ENCODE measurements around the gene NDEL1. TPM values are rescaled to one million over a fixed set of nuclear protein-coding genes. Genes with fewer than 3 reads are reported as not detected.

NDEL1 gene
- total RNA-seq, 1 experiment from 2014 or later: 22.3 TPM

DNA sequence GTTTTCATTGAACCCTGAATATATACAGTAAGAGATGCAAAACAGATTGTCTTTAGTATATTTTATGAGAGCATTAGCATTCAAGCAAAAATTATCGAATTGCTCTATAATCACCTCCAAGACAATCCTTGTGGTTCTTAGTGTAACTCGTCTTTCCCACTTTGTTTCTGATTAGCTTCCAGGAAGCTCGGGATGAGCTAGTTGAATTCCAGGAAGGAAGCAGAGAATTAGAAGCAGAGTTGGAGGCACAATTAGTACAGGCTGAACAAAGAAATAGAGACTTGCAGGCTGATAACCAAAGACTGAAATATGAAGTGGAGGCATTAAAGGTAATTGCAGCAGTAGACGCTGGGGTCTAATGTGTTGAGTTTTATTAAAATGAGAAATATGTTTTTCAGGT, 9.9 kb downstream of the NDEL1 start:
- in situ Hi-C loops (cut with HindIII; ENCODE audit: low sequenced_read_pairs): no loop called here
- no peak for DNase-seq (ENCODE audit: low spot score)

DNA sequence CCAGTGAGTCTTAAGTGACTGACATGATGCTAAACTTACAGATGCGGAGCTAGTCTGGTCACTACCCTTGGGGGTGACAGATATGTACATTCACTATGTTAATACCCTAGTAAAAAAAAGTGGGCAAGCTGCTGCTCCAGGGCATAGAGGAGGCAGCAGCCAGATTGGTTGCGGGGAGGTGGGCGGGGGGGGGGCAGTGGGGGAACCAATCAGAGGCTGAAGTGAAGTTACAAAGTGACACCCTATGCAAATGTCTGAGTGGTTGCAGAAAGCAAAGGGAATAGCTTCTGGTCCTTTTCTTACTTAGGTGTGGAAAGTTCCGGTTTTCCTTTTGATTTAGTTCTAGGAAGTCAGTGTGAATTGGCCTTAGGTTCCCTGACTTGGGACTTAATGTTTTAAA, 12.1 kb downstream of the NDEL1 start:
- no peak for DNase-seq (ENCODE audit: low spot score)
- in situ Hi-C loops (cut with HindIII; ENCODE audit: low sequenced_read_pairs): no loop called here

DNA sequence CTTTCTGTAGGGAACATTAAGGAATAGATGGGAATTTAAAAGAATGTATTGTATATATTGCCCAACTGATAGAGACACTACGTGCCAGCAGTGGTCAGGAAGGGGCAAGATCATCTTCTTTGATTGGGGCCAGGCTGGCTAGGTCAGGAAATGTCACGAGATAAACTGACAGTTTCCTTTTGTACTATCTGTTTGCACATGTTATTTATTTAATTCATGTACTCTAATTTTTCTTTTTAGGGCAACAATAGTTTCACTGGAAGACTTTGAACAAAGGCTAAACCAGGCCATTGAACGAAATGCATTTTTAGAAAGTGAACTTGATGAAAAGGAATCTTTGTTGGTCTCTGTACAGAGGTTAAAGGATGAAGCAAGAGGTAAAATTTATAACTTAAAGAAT, 12.6 kb downstream of the NDEL1 start:
- DNase-seq (ENCODE audit: low spot score): no peak

DNA sequence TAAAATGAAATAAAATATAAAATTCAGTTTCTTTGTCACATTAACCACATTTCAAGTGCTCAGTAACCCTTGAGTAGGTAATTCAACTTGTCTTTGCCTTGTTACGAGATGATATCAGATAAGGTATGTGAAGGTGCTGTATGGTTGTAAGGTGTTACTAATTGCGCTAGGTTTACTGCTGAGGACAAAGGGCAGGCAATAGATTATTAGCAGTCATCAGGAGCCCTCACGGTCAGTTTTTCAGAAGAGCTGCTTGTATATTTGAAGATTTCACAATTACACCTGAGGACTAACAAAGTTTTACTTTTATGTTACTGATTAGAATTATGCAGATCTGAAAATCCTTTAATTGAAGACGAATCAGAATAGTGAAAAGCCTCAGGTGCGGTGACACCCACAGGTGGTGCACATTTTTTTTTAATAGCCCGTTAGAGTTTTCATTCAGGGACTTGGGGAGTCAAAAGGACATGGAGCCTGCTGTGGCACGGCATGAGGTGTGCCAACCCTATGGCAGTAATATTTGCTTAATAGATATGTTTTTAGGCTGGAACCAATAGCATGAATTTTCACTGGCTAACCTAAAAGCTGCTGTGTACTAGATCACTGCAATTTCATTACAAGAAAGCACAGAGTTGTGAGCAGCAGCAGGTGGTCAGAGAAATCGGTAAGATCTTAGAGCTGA, 16.4 kb downstream of the NDEL1 start:
- in situ Hi-C loops (cut with HindIII; ENCODE audit: low sequenced_read_pairs): no loop called here
- no peak for DNase-seq (ENCODE audit: low spot score)

More for the DNA sequence above, 12.6 kb downstream of the NDEL1 start:
- in situ Hi-C loops (cut with HindIII; ENCODE audit: low sequenced_read_pairs): no loop called here

DNA sequence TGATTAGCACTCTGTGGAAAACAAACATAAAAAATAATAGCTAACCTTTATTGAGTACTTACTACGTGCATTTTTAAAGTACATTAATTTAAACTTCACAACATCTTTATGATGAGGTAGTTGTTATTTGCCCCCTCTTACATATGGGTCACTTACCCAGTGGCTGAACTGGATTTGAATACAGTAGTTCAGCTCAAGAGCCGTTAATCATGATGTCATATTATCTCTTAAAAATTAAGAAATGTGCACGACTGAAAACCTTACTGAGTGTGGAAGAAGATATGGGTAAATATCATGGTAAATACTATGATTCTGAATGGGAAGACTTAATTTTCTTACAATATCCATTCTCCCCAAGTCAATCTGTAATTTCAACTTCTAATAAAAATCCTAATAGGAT, 17.6 kb downstream of the NDEL1 start:
- no peak for DNase-seq (ENCODE audit: low spot score)
- in situ Hi-C loops (cut with HindIII; ENCODE audit: low sequenced_read_pairs): no loop called here

DNA sequence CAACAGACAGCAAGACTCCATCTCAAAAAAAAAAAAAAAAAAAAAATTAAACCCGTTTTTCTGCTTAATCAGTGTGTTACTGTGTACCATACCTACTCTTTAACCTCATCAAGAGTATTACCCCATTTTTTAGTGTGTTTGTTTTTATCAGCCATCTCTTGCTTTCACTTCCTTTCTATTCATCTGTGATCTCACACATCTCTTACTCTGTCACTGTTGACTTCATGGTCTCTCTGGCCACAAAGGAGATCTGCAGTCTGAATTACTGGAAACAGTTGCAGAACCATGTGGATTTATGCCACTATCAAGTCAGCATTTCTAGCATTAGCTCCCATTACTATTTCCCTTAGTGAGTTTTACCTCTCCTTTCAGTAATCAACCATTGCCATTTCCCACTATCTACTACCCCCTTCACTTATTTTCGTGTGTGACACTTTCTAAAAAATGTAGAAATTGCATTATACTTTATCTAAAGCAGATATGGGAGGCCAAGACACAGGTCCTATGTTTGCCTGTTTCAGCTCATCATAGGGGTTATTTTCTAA, 20.1 kb downstream of the NDEL1 start:
- in situ Hi-C loops (cut with HindIII; ENCODE audit: low sequenced_read_pairs): no loop called here
- no peak for DNase-seq (ENCODE audit: low spot score)

DNA sequence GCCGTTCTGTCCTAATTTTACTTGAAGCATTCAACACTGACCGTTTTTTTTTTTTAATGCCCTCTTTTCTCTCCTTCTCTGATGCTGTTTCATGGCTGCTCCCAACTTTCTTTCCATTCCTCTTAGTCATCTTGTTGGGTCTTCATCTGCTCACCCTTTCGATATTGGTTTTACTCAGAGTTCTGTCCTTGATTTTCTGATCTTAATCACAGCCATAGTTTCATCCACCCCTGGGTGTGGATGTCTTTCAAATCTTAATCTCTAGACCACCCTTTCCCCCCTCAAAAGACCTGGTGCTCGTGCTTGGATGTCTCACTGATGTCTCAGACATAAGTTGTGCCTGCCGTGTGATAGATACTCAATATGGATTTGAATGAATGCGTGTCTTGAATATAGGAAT, 22.4 kb downstream of the NDEL1 start:
- no peak for DNase-seq (ENCODE audit: low spot score)
- in situ Hi-C loops (cut with HindIII; ENCODE audit: low sequenced_read_pairs): no loop called here

DNA sequence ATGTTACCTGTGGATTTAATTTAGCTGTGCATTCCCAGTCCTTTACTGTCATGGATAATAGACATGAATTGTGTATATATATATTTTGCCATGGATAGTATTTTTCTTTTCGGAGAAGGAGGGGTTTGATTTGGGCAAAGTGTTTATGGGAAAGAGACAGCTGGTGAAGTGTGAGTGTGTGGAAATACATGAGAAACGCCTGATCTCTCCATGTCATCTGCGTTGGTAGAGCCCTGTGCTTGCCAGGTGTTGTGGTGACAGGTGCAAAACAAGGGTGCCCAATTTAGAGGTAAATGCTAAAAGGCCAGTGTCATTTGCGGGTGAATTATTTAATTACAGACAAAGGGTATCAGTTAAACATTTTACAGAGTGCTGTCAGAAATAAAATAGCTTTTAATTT, 23.4 kb downstream of the NDEL1 start:
- no peak for DNase-seq (ENCODE audit: low spot score)
- in situ Hi-C loops (cut with HindIII; ENCODE audit: low sequenced_read_pairs): no loop called here

DNA sequence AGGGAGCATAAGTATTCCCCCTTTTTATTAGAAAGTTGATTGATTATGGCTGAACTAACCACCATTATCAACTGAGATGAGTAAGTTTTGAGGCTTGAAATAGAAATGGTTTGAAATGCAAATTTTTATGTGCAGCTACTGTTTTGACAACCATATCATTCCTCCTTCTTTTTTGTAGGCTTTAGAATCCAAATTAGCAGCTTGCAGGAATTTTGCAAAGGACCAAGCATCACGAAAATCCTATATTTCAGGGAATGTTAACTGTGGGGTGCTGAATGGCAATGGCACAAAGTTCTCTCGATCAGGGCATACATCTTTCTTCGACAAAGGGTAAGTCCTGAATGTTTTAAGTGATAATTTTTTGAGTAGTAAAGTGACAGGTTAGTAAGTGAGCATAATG, 24.1 kb downstream of the NDEL1 start:
- in situ Hi-C loops (cut with HindIII; ENCODE audit: low sequenced_read_pairs): no loop called here
- no peak for DNase-seq (ENCODE audit: low spot score)

DNA sequence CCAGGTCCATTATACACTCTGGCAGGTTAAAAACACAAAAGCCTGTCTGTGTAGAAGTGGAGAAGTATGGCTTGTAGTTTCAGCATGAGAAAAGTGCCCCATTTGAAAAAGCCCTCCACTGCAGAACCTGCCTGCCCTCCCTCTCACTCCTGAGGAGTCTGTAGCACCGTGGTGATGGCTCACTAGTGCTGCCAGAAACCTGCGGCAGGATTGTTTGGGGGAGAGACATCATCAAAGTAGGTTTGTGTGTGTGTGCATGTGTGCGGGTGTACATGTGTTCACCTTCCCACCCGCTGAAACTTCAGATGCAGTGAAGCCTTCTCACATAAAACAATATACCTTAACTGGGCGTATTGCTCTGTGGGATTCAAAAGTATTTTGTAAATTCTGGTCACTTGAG, 26.9 kb downstream of the NDEL1 start:
- in situ Hi-C loops (cut with HindIII; ENCODE audit: low sequenced_read_pairs): no loop called here
- no peak for DNase-seq (ENCODE audit: low spot score)

DNA sequence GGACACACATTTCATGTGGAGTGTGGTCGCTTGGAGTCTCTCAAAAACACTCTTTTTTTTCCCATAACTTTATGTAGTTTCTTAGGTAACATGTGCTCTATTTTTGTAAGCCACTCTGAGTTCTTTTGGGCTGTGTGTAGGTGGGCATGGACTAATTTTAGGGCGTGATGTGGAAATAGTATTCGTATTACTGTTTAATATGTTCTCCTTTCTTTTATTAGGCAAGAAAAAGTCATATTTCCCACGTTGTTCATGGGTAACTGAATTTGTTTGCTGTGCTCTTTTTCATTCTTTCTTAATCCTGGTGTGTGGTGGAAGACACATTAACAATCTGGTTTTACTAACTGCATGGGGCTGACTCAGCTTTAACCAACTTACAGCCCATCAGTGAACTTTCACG, 27.4 kb downstream of the NDEL1 start:
- in situ Hi-C loops (cut with HindIII; ENCODE audit: low sequenced_read_pairs): no loop called here

DNA sequence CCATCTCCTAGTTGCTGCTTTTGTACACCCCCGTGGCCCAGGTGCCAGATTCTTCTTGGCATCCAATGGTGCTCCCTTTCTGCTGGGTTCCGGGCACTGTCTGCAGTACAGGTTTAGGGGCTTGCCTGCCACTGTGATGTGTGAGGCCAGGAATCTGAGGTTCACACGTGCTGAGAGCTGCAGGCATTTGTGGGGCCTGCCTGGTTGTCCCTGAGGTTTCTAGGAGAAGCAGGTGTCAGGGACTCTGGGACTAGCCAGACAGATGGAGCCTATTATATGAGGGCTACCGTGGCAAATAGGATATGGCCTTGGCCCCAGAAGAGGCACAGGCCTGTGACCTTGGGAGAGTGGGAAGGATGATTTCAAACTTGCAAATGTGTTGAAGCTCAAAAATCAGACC, 29.3 kb downstream of the NDEL1 start:
- in situ Hi-C loops (cut with HindIII; ENCODE audit: low sequenced_read_pairs): no loop called here
- DNase-seq (ENCODE audit: low spot score): no peak

More for the DNA sequence above, 27.4 kb downstream of the NDEL1 start:
- DNase-seq (ENCODE audit: low spot score): no peak

DNA sequence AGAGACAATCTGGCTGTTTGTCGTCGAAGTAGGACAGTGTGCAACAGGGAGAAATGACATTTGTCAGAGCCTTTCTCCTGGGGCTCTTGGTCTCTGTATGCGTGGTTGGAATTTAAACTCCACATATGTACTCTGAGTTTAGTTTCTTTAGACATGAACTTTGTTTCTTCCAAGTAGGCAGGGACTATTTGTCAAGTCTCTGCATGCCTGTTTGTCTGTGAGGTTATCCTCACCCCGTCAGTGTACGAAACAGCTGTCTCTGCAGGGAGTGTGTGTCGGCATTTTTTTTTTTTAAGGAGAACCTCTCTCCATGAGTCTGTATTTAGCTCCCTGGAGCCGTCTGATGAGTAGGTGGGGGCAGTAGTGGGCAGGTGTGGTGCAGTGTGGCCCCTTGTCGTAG, 29.7 kb downstream of the NDEL1 start:
- in situ Hi-C loops (cut with HindIII; ENCODE audit: low sequenced_read_pairs): no loop called here
- DNase-seq (ENCODE audit: low spot score): no peak

DNA sequence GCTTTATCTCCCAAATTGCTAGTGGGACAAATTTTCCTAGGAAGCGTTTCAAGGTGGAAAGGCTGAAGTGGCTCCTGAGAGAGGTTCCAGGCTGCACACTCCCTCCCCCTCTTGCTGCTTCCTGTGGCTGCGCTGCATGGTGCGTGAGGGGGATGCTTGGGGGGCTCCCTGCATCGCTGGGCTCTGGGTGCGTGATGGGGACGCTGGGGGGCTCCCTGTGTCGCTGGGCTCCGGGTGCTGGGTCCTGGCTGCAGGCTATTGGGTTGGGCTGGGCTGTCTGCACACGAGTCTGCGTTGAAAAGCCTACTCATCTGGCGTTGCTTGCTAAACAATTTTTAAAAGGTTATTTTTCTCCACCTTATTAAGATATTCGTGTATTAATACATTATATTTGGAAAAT, 30.1 kb downstream of the NDEL1 start:
- in situ Hi-C loops (cut with HindIII; ENCODE audit: low sequenced_read_pairs): no loop called here
- no peak for DNase-seq (ENCODE audit: low spot score)

DNA sequence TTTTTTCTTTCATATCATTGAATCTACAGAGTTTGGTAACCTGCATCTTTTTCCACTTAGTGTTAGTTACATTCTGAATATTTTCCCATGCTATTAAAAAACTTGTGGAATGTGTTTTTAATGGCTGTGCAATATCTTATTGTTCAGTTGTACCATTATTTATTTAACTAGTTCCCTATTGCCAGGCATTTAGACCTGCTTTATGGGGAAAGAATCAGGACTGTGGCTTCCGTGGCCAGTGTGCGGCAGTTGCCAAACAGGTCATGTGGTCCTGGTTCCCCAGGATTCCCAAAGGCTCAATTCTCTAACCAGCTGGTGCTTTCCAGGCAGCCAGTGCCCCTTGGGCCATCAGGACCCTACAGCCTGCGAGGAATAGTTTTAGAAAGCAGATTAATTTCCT, 30.8 kb downstream of the NDEL1 start:
- DNase-seq (ENCODE audit: low spot score): peak; percentile 27
- in situ Hi-C loops (cut with HindIII; ENCODE audit: low sequenced_read_pairs): no loop called here

DNA sequence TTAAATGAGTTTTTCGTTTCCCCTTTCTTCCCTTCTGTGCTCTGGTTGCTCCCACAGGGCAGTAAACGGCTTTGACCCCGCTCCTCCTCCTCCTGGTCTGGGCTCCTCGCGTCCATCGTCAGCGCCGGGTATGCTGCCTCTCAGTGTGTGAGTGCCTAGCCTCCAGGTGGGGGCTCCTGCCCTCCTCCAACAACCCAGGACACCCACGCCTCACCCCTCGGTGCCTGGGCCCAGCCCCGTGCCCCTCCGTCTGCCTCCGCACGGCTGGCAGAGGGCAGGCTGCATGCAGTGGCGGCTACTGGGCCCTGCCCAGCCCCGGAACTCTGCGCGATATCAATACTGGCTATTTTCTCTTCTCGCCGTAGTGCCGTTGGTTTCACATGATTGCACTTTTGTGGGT, 31.2 kb downstream of the NDEL1 start:
- in situ Hi-C loops (cut with HindIII; ENCODE audit: low sequenced_read_pairs): no loop called here
- DNase-seq (ENCODE audit: low spot score): no peak

DNA sequence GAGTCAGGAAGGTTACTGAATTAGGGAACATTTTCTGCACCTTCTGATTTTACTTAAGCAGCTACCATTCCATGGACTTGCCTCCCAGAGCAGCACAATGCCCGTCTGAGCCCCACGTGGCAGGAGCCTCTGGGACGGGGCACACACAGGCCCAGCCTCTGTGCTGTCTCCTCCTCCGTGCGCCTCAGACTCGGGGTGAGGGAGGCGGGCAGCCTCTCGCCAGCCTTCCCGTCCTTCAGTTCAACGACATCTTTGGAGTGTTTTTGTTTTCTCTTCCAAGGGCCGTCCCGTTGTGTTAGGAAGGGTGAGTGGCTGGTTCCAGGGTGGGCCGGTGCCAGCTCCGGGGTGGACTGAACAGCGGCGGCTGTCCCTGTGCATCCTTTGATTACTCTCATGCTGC, 31.8 kb downstream of the NDEL1 start:
- in situ Hi-C loops (cut with HindIII; ENCODE audit: low sequenced_read_pairs): no loop called here
- no peak for DNase-seq (ENCODE audit: low spot score)

DNA sequence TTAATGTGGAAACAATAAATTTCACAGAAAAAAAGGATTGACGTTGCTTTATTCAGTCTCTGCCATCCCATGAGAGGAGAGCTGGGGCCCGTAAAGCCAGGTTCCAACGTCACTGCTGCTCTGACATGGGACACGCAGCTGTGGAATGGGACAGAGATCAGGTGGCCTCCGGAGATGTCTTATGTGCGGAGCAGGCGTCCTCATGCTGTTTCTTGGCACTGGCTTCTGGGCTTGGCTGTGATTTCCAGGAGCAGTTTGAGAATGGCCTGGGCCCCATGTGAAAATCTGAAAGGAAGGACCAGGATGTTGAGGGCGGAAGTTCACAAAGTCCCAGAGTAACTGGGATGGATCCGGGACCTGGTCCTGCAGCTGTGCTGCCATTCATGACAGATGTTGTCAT, 32.4 kb downstream of the NDEL1 start:
- in situ Hi-C loops (cut with HindIII; ENCODE audit: low sequenced_read_pairs): no loop called here
- peak; percentile 55 for DNase-seq (ENCODE audit: low spot score)

DNA sequence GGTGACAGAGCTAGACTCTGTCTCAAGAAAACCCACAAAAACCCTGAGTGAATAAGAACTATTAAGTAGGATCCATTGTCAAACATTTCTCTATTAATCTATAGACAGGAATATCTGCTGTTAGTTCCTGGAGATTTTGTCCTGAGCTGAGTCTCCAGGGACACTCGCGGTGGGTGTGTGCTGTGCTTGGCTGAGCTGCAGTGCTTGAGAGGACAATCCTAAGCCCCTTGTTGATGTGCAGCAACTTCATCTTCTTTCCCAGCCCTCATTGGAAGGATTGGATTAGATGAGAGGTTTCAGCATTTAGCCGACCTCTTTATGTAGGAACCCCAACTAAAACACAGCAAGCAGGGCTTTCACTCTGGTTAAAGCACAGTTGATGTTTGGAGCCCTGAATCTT, 33.3 kb downstream of the NDEL1 start:
- DNase-seq (ENCODE audit: low spot score): no peak
- in situ Hi-C loops (cut with HindIII; ENCODE audit: low sequenced_read_pairs): no loop called here

DNA sequence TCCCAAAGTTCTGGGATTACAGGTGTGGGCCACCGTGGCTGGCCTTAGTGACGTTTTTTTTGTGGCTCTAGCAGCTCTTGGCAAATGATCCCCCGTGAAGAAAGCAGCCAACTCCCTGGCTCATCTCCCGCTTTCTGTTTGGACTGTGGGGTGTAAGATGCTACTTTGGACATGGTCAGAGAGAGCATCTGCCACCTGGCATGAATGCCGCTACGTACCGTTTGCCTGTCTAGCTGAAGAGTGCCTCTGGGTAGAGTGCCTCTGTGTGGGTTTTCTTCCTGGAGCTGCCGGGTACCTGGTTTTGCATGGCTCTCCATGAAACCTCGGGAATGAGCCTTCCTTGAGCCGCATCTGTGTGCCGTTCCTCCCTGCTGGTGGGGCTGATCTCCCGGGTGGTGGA, 34.3 kb downstream of the NDEL1 start:
- DNase-seq (ENCODE audit: low spot score): peak; percentile 96
- in situ Hi-C loops (cut with HindIII; ENCODE audit: low sequenced_read_pairs): no loop called here

DNA sequence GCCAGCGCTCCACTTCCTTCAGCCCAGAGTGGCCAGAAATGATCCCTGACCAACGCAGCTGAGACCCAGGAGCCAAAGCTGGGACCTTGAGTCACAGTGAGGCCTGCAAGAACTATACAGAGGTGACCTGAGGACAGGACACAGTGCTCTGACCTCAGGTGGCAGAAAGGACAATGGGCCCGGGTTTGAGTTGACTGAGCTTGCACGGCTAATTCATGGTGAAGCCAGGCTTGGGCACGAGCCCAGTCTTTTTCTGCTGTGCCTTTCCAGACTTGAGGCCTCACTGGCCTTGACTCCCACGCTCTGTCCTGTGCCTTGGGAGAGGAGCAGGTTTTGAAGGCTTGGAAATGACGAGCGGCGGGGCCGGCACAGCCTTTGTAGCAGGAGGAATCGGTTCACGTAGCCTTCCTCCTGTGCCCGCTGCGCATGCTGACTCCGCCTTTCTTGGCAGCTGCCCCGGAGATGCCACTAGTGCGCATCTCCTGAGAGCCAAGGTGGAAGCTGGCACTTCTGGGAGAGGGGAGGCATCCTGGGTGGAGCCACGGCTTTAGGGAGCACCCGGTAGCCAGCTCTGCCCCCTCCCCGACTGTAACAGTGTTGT, 34.9 kb downstream of the NDEL1 start:
- DNase-seq (ENCODE audit: low spot score): peak; percentile 87
- in situ Hi-C loops (cut with HindIII; ENCODE audit: low sequenced_read_pairs): no loop called here
